Measurements from ENCODE around the gene ZNF423.

Gene ZNF423

DNA sequence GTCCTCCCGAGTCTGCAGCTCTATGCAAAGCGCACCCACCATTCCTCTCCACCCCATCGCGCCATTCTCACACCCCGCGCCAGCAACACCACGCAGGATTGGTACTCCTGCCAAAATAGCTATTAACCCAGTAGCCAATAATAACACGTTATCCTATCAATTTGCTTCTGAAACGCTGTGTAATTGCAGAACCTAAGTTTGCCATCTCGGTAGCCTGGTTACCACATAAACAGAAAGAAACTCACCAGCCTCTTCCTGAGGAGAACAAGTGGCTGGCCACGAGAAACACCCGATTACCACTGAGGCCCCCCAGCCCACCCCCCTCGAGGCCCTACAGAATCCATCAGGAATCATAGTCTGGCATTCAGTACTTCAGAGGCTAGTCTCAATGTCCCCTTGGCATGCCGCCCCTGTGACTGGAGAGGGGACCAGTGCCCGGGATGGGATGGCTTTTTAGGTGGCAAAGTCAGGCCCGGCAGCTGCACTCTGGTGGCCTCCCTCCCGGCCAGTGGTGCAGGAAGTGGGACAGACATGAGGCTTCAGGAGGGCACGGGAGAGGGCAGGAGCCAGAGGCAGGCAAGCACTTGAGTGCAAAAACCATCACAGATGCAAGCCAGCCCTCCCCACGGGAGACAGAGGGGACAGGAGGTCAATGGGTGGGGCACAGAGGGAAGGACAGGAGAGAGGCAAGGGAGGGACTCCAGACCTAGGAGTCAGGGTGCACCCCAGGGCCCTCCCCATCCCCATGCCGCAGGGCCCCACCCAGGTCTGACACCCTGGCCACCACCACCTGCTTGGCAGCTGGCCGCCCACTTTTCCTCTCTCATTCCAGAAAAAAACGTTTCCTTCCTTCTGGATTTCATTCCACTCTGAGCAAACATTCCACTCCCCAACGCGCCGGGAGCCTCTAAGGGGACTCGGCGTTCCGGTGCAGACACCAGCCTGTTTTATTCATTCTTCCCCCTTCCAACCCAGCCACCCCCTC lies 192.5 kb downstream of the ZNF423 start:
- DNase-seq (ENCODE audit: low spot score), result peak; percentile 20

- no peak for DNase-seq (ENCODE audit: low spot score)
Measured at GRCh38 chr16:49662569-49662968, 193.3 kb downstream of the ZNF423 start.

- DNase-seq (ENCODE audit: low spot score), result no peak
Measured at GRCh38 chr16:49661465-49662187, 194.3 kb downstream of the ZNF423 start.

GRCh38 chr16:49660626-49661025 lies 195.3 kb downstream of the ZNF423 start:
- DNase-seq (ENCODE audit: low spot score), result no peak

DNA sequence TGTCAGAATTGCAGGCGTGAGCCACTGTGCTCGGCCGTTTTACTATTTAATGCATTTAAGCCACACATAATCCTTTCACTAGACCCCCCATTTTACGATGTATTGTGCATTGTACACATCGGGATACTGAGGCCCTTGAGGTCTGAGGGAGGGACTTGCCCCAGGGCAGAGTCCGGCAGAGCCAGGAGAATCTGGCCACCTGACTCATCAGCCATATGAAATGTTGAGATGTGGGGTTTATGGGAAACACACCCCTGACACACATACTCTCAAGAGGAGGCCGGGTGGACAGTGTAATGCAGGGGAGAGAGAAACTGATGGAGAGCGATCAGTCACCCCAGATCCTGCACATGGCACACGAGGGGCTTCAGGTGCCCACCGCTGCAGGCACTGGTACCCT lies 196.6 kb downstream of the ZNF423 start:
- no peak for DNase-seq (ENCODE audit: low spot score)

DNA sequence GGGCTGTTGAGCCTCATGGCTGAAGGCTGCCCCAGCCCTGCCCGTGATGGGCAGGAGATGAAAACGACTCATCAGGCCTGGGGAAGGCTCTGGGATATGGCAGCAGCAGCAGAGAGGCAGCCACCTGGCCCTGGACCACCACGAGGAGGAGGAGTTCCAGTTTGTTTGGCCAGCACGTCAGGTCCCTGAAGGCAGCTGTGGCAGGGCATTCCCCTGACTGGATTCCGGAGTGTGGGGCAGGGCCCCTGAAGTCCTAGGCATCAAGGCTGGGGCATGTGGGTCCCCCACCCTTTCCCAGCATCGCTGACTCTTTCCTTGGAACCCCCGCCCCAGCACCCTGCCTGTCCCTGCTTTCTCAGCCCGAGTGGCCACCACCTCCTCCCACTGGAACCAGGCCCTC lies 197.4 kb downstream of the ZNF423 start:
- no peak for DNase-seq (ENCODE audit: low spot score)

- DNase-seq (ENCODE audit: low spot score), result no peak
Measured at GRCh38 chr16:49657736-49658465, 198.0 kb downstream of the ZNF423 start.

DNA sequence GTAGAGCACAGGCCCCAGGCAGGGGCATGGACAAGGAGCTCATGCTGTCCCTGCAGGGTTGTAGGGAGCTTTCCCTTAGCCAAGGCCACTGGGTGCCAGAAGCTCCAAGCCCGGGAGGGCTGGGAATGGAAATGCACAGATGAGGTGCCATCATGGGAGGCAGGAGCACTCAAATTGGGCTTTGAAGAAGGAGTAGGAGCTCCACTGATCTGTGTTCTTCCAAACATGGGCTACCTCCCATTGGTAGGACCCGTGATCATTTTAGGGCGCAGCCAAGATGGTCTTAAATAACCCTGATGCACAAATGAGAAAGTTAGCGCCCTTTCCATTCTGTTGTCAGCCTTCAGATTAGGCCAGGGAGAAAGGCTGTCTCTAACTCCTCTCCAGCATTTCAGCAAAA lies 201.5 kb downstream of the ZNF423 start:
- DNase-seq (ENCODE audit: low spot score), result no peak

GRCh38 chr16:49653577-49653976 lies 202.3 kb downstream of the ZNF423 start:
- peak; percentile 20 for DNase-seq (ENCODE audit: low spot score)

DNA sequence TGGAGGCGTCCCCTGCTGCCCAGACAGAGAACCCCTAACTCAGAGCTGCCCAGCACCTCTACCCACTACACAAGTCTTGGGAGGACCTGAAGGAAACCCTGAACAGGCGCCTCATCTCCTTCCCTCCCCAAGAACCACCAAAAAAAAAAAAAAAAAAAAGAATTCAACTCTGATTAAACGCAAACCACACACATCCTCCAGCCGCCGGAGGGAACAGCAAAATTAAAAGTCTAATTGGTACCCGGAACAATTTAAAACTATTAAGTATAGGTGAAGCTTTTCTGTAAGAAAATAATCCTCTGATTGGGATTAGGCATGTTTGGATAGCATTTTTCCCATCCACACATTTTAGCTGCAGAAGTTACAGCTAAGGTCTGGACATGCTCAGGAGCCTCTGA lies 202.7 kb downstream of the ZNF423 start:
- no peak for DNase-seq (ENCODE audit: low spot score)

DNA sequence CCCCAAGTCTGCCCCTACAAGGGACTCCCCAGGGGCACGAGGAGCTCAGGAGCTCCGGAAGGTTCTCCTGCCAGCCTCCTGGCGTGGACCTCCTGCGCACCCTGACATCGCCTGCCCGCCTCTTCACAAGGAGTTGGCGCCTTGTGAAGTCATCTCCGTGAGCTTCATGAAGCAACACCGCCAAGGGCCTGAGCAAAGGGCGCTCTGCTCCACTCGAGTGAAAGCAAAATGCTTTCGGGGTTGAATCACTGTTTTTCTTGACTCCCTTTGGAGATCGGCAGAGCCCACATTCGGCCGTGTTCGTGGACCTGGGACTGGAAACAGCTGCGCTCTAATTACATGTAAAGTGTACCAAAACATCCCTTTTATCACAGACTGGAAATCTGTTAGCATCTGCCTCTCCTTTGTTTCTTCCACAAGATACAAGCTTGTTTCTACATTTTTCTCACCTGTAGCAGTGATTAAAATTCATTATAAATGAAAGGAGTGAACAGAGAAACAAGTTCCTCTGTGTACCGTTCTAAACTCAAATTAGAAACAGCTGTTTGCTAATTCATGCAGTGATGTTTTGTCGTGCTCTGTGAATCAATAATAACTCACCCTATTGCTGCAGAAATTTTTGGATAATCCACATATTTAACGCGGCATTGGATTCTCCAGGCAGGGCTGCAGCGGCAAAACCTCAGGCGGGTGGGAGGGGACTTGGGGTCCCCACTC lies 203.3 kb downstream of the ZNF423 start:
- DNase-seq (ENCODE audit: low spot score), result peak; percentile 43

DNA sequence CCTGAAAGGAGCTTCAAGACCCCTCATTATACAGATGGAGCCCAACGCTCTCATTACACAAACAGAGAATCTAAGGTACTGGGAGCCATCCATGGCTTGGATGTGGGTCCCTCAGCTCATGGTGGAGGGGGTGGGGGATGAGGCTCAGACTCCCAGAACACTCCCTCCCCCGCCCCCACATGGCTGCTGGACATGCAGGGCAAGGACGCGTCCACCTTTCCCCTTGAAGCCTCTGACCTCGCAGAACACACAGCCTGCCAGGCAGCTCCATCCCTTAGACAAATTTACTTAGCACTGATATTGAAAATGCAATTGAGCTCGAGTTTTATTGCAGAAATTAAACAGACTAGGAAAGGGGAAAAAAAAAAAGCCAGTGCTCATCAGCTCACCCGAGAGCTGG lies 203.9 kb downstream of the ZNF423 start:
- DNase-seq (ENCODE audit: low spot score), result no peak

GRCh38 chr16:49651226-49651625 lies 204.7 kb downstream of the ZNF423 start:
- no peak for DNase-seq (ENCODE audit: low spot score)

- no peak for DNase-seq (ENCODE audit: low spot score)
Measured at GRCh38 chr16:49650603-49651002, 205.3 kb downstream of the ZNF423 start.

DNA sequence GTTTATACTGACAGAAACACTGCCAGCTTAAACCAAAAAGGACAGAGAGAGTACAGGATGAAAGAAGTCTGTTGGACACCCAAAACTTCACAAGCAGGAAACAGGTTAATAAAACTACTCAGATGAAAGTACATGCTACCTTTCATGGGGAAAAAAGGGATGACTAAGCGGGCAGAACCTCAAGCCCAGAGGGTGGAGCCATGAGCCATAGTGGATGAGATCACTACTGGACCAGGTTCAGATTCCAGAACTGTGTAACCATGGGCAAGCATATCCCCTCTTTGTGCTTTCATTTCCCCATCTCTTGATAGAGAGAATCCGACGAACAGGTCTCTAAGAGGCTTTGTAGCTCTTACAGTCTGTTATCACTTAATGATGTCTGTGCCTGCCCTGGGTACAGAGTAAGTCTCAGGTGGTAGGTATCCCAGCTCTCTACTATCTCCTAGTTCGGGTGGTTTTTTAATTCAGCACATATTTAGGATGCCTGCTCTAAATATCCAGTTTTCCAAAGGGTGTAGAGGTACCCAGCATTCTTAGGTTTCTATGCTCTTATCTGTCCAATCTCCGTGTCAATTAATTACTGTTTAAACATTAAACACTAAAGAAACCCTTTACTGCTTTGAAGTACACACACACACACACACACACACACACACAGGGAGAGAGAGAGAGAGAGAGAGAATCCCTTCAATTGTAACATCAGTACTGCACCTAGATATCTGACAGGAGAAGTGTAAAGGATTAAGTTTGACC lies 206.7 kb downstream of the ZNF423 start:
- peak; percentile 43 for DNase-seq (ENCODE audit: low spot score)

DNA sequence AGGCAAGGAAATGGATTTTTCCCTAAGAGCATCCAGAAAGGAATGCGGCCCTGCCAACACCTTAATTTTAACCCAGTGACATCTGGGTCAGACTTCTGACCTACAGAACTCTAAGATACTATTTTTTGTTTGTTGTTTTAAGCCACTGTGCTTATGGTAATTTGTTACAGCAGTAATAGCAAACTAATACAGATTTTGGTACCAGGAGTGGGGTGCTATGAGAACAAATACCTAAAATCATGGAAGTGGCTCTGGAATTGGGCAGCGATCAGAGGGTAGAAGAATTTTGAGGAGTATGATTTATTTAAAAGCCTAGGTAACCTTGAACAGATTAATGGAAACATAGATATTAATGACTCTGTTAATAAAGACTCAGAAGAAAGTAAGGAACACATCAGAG lies 208.2 kb downstream of the ZNF423 start:
- no peak for DNase-seq (ENCODE audit: low spot score)

GRCh38 chr16:49645263-49645662 lies 210.6 kb downstream of the ZNF423 start:
- DNase-seq (ENCODE audit: low spot score), result no peak

DNA sequence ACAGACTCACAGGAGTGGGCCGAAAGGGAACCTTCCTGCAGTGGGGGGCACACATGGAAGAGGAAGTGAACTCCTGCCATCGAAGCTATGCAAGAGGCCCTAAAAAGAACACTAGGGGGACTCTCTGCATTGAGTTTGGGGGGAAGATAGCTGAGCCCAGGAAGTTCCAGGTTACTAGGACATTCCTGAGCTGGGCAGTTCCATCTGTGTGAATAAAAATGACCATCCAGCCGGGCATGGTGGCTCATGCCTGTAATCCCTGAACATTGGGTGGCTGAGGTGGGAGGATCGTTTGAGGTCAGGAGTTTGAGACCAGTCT lies 211.8 kb downstream of the ZNF423 start:
- no peak for DNase-seq (ENCODE audit: low spot score)

DNA sequence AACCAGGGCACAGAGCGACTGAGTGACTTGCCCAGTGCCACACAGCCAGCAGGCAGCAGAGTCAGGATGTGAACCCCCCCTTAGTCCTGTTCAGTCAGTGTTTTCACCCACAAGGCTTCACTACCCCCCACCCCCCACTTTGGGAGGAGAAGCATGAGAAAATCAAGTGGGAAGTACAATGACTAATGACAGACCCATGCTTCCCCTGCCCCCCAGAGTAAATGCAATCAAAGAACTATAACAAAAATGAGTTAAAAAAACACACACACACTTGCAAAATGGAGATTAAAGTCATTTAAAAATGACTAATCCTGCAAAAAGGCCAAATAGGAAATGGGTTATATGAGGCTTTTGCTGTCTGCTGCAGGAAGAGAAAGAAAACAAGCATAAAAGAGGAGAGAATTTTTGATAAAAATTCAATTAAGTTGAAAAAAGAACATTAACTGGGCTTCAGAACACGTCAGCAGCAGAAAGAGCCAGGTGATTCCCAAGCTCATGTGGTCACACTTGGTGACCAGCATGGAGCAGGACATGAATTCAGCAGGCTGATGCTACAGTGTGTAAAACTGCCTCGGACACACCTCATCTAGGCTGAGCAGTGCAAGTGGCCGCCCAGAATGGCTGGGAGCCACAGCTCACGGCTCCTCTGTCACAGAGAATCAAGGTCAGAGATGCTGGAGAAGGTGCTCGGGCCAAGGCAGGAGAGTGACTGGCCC lies 212.3 kb downstream of the ZNF423 start:
- peak; percentile 62 for DNase-seq (ENCODE audit: low spot score)

GRCh38 chr16:49641250-49641649 lies 214.7 kb downstream of the ZNF423 start:
- no peak for DNase-seq (ENCODE audit: low spot score)

GRCh38 chr16:49640581-49640980 lies 215.3 kb downstream of the ZNF423 start:
- DNase-seq (ENCODE audit: low spot score), result no peak
